ENCODE measurements around the gene PLPP4. TPM values are rescaled to one million over a fixed set of nuclear protein-coding genes. Genes with fewer than 3 reads are reported as not detected.

The PLPP4 gene
- total RNA-seq, 1 experiment from 2014 or later = 10.7 TPM

DNA sequence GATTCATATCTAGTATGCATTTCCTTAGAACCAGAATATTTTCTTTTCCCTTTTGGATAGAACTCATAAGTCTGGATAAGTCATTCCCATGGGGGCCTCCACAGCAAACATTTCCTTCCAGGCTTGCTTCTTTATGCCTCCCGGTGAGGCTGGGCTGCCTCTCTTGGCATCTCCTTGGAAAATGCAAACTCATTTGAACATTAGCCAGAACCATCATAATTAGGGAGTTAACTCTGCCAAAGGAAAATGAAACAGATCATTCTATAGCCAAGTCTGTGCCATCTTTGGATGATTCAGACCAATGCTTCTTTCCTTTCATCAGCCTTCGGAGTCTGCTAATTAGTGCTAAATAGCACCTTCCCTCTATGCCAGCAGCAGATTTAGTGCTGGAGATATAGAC, 81.1 kb downstream of the PLPP4 start:
- H3F3A ChIP-seq (ENCODE audit: low read length, unreplicated experiment) = no peaks in the 10 kb centered on the region
- no peak overlapping the region for H3K4me3 ChIP-seq (ENCODE audit: low read length)
- no peak overlapping the region for H2AFZ ChIP-seq (ENCODE audit: low read length)
- no peaks in the 10 kb centered on the region for H3K9me3 ChIP-seq (ENCODE audit: low read length)
- TF ChIP-seq, protein P1, sequence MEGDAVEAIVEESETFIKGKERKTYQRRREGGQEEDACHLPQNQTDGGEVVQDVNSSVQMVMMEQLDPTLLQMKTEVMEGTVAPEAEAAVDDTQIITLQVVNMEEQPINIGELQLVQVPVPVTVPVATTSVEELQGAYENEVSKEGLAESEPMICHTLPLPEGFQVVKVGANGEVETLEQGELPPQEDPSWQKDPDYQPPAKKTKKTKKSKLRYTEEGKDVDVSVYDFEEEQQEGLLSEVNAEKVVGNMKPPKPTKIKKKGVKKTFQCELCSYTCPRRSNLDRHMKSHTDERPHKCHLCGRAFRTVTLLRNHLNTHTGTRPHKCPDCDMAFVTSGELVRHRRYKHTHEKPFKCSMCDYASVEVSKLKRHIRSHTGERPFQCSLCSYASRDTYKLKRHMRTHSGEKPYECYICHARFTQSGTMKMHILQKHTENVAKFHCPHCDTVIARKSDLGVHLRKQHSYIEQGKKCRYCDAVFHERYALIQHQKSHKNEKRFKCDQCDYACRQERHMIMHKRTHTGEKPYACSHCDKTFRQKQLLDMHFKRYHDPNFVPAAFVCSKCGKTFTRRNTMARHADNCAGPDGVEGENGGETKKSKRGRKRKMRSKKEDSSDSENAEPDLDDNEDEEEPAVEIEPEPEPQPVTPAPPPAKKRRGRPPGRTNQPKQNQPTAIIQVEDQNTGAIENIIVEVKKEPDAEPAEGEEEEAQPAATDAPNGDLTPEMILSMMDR (conservative IDR thresholded peaks at IDR 0.05; ENCODE audit: low read depth, low read length) = no peak
- TF ChIP-seq EZH2phosphoT487 (IDR thresholded peaks at IDR 0.05; ENCODE audit: borderline replicate concordance, low read length) (no peak), EZH2 (IDR thresholded peaks at IDR 0.05; ENCODE audit: low read length, unreplicated experiment) (no peak)
- H3K4me2 ChIP-seq (ENCODE audit: low read length) = no peak overlapping the region
- BruUV-seq (replicated peaks) = no TSS peak
- ATAC-seq (no peak), DNase-seq (no peak)
- no peaks in the 10 kb centered on the region for H3K36me3 ChIP-seq (ENCODE audit: low read depth, low read length)
- ChIA-PET CTCF (no interaction called here), POLR2A (ENCODE audit: unreplicated experiment) (no interaction called here)
- H3K27me3 ChIP-seq (ENCODE audit: low read length) = no peaks in the 10 kb centered on the region
- H3K9ac ChIP-seq (ENCODE audit: low read length) = no peak overlapping the region
- no peaks in the 10 kb centered on the region for H4K20me1 ChIP-seq (ENCODE audit: low read length)
- no peaks in the 10 kb centered on the region for H3K79me2 ChIP-seq (ENCODE audit: low read length)
- intact Hi-C loops (cut with micrococcal nuclease) = no loop called here
- no peaks in the 10 kb centered on the region for H3K9me2 ChIP-seq (replicated peaks; ENCODE audit: low read length)
- H3K4me1 ChIP-seq (ENCODE audit: insufficient read depth, low read length) = no peaks in the 10 kb centered on the region
- H3K27ac ChIP-seq (ENCODE audit: low read length) = no peak overlapping the region

DNA sequence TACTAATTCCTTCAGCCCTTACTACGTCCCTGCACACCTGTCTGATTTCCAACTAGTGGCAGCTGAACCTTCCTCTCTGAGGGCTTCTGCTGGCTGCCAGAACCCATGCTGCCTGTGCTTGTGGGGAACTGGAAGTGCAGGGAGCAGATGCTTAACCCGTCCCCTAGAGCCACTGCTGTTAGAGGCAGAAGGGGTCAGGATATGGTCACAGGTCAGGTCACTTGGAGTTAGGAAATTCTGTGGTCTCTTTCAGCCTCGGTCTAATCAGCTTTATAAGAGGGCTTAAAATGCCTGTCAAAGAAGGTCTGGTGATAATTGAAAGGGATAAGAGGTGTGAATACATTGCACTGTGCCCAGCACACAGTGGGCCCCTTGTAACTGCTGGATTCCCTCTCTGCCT, 82.0 kb downstream of the PLPP4 start:
- ChIA-PET POLR2A (ENCODE audit: unreplicated experiment) (no interaction called here), CTCF (no interaction called here)
- no TSS peak for BruUV-seq (replicated peaks)
- H3K9me3 ChIP-seq (ENCODE audit: low read length) = no peaks in the 10 kb centered on the region
- H3K36me3 ChIP-seq (ENCODE audit: low read depth, low read length) = no peaks in the 10 kb centered on the region
- H3K27ac ChIP-seq (ENCODE audit: low read length) = no peak overlapping the region
- intact Hi-C loops (cut with micrococcal nuclease) = no loop called here
- no peak for TF ChIP-seq EZH2 (IDR thresholded peaks at IDR 0.05; ENCODE audit: low read length, unreplicated experiment)
- TF ChIP-seq EZH2phosphoT487 (IDR thresholded peaks at IDR 0.05; ENCODE audit: borderline replicate concordance, low read length) = no peak
- no peaks in the 10 kb centered on the region for H4K20me1 ChIP-seq (ENCODE audit: low read length)
- H3F3A ChIP-seq (ENCODE audit: low read length, unreplicated experiment) = no peaks in the 10 kb centered on the region
- ATAC-seq = no peak
- no peaks in the 10 kb centered on the region for H3K4me1 ChIP-seq (ENCODE audit: insufficient read depth, low read length)
- H3K4me2 ChIP-seq (ENCODE audit: low read length) = no peak overlapping the region
- no peak overlapping the region for H2AFZ ChIP-seq (ENCODE audit: low read length)
- H3K4me3 ChIP-seq (ENCODE audit: low read length) = no peak overlapping the region
- H3K9me2 ChIP-seq (replicated peaks; ENCODE audit: low read length) = no peaks in the 10 kb centered on the region
- no peaks in the 10 kb centered on the region for H3K27me3 ChIP-seq (ENCODE audit: low read length)
- H3K9ac ChIP-seq (ENCODE audit: low read length) = no peak overlapping the region
- H3K79me2 ChIP-seq (ENCODE audit: low read length) = no peaks in the 10 kb centered on the region
- no peak for DNase-seq

DNA sequence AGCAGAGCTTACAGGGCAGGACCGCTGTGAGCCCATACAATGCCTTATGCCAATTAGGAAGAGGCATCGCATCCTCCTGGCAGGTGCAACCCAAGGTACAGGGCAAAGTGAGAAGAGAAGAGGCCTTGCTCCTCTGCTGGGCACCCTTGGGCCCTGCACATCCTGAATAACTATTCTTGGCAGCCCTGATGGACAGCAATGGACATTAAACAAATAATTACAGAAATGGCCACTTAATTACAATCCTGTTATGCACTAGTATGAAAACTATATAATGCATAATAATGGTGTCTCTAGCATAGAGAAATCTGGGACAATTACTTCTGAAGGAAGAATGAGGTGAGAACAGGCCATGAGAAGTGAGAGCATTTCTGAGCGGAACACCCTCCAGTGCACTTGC, 83.5 kb downstream of the PLPP4 start:
- Histone ChIP-seq H2AFZ (ENCODE audit: low read length) (no peak overlapping the region), H3K4me2 (ENCODE audit: low read length) (no peak overlapping the region), H3K27me3 (ENCODE audit: low read length) (no peaks in the 10 kb centered on the region), H3K79me2 (ENCODE audit: low read length) (no peaks in the 10 kb centered on the region), H3K9me3 (ENCODE audit: low read length) (no peaks in the 10 kb centered on the region), H3F3A (ENCODE audit: low read length, unreplicated experiment) (no peaks in the 10 kb centered on the region), H3K27ac (ENCODE audit: low read length) (no peak overlapping the region), H3K9ac (ENCODE audit: low read length) (no peak overlapping the region), H4K20me1 (ENCODE audit: low read length) (no peaks in the 10 kb centered on the region), H3K9me2 (replicated peaks; ENCODE audit: low read length) (no peaks in the 10 kb centered on the region), H3K4me1 (ENCODE audit: insufficient read depth, low read length) (no peaks in the 10 kb centered on the region), H3K36me3 (ENCODE audit: low read depth, low read length) (no peaks in the 10 kb centered on the region), H3K4me3 (ENCODE audit: low read length) (no peak overlapping the region)
- no peak for TF ChIP-seq EZH2phosphoT487 (IDR thresholded peaks at IDR 0.05; ENCODE audit: borderline replicate concordance, low read length)
- TF ChIP-seq, protein P1 (conservative IDR thresholded peaks at IDR 0.05; ENCODE audit: low read depth, low read length) = no peak
- TF ChIP-seq EZH2 (IDR thresholded peaks at IDR 0.05; ENCODE audit: low read length, unreplicated experiment) = no peak
- no TSS peak for BruUV-seq (replicated peaks)
- DNase-seq (no peak), ATAC-seq (no peak)
- ChIA-PET POLR2A (ENCODE audit: unreplicated experiment) (no interaction called here), CTCF (no interaction called here)
- intact Hi-C loops (cut with micrococcal nuclease) = no loop called here

Data from PC-3 (cell line).